ENCODE data around the gene SHISA8.

The SHISA8 gene

DNA sequence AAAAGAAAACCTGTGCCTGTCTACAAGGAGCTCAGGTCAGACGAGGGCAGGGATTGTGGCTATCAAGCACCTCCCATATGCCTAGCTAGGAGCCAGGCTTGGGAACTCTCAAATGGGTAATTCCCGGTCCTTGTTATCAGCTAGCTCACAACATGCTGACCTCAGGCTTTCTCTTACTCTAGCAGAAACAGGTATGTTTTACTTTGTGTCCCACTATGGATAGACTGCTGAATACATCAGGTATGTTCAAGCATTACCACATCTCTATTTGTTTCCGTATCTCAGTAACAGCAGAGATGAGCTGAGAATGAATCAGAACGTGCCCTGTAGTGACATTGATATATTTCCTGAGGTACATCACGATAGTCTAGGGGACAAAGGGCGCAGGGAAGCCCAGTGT is 29.4 kb downstream of the SHISA8 start:
- no peak overlapping the region for H3K4me3 ChIP-seq (ENCODE audit: severe bottlenecking)
- H3K27ac ChIP-seq (ENCODE audit: poor library complexity, severe bottlenecking): no peak overlapping the region
- no peaks in the 10 kb centered on the region for H3K9me3 ChIP-seq (ENCODE audit: severe bottlenecking)
- TF ChIP-seq, protein P1, sequence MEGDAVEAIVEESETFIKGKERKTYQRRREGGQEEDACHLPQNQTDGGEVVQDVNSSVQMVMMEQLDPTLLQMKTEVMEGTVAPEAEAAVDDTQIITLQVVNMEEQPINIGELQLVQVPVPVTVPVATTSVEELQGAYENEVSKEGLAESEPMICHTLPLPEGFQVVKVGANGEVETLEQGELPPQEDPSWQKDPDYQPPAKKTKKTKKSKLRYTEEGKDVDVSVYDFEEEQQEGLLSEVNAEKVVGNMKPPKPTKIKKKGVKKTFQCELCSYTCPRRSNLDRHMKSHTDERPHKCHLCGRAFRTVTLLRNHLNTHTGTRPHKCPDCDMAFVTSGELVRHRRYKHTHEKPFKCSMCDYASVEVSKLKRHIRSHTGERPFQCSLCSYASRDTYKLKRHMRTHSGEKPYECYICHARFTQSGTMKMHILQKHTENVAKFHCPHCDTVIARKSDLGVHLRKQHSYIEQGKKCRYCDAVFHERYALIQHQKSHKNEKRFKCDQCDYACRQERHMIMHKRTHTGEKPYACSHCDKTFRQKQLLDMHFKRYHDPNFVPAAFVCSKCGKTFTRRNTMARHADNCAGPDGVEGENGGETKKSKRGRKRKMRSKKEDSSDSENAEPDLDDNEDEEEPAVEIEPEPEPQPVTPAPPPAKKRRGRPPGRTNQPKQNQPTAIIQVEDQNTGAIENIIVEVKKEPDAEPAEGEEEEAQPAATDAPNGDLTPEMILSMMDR (IDR thresholded peaks at IDR 0.05; ENCODE audit: poor library complexity, severe bottlenecking): no peak
- ATAC-seq (ENCODE audit: low read depth): no peak
- H3K4me1 ChIP-seq (ENCODE audit: insufficient read depth, poor library complexity, severe bottlenecking): no peaks in the 10 kb centered on the region
- no peak for DNase-seq (ENCODE audit: low spot score)
- H3K27me3 ChIP-seq (ENCODE audit: insufficient read depth, poor library complexity, severe bottlenecking): no peaks in the 10 kb centered on the region
- H3K36me3 ChIP-seq (ENCODE audit: low read depth): peaks cover 99% of the 10 kb centered on the region

DNA sequence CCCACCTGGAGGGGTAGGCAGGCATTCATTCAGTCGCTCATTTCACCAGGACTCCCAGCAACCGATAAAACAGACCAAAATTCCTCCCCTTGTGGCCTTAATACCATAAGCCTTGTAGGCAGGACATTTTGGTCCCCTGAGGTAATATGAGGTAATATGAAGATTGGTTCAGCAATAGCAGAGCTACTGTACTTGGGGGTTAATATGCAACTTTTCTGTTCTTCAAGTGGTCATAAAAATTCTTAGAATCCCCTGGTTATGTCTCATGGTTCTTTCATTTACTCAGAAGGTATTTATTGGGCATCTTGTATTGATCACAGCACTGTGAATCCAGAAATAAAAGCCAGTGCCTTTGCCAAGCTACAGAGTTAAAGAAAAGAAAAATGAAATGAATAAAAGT is 29.8 kb downstream of the SHISA8 start:
- no peaks in the 10 kb centered on the region for H3K4me1 ChIP-seq (ENCODE audit: insufficient read depth, poor library complexity, severe bottlenecking)
- H3K27ac ChIP-seq (ENCODE audit: poor library complexity, severe bottlenecking): no peak overlapping the region
- no peak for DNase-seq (ENCODE audit: low spot score)
- ATAC-seq (ENCODE audit: low read depth): no peak
- H3K27me3 ChIP-seq (ENCODE audit: insufficient read depth, poor library complexity, severe bottlenecking): no peaks in the 10 kb centered on the region
- H3K9me3 ChIP-seq (ENCODE audit: severe bottlenecking): no peaks in the 10 kb centered on the region
- H3K36me3 ChIP-seq (ENCODE audit: low read depth): peaks cover 99% of the 10 kb centered on the region
- no peak overlapping the region for H3K4me3 ChIP-seq (ENCODE audit: severe bottlenecking)
- TF ChIP-seq, protein P1 (IDR thresholded peaks at IDR 0.05; ENCODE audit: poor library complexity, severe bottlenecking): no peak

DNA sequence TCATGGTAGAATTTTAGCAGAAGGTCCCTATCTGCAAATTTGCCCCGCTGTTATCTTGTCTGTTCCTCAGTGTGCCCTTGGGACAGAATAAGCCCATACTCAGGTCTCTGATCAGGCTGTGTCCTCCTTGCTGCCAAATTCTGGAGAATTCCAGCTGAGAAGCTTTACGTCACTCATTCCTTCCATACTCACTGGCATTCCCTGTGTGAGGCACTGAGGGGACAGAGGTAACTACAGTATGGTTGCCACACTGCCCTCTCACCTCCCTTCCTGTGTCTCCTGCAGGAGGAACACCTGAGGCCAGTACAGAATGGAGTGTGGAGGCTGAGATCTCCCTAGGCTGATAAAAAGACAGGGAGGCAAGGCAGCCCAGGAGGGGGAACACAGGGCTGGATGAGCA is 31.5 kb downstream of the SHISA8 start:
- Histone ChIP-seq H3K27ac (ENCODE audit: poor library complexity, severe bottlenecking) (no peak overlapping the region), H3K4me1 (ENCODE audit: insufficient read depth, poor library complexity, severe bottlenecking) (no peaks in the 10 kb centered on the region), H3K36me3 (ENCODE audit: low read depth) (peaks cover 99% of the 10 kb centered on the region)

DNA sequence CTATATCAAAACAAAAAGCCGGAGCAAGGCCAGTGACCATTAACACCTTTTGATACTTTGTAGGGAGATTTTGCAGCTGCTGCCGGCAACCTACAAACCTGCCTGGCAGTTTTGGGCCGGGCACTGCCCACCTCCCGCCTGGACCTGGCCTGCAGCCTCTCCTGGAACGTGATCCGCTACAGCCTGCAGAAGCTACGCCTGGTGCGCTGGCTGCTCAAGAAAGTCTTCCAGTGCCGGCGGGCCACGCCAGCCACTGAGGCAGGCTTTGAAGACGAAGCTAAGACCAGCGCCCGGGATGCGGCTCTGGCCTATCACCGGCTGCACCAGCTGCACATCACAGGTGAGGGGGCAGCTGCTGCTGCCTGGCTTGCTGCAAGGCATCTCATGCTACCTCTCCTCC is 34.2 kb downstream of the SHISA8 start:
- peaks cover 99% of the 10 kb centered on the region for H3K36me3 ChIP-seq (ENCODE audit: low read depth)
- ATAC-seq (ENCODE audit: low read depth) (no peak), DNase-seq (ENCODE audit: low spot score) (no peak)
- H3K4me3 ChIP-seq (ENCODE audit: severe bottlenecking): no peak overlapping the region
- H3K9me3 ChIP-seq (ENCODE audit: severe bottlenecking): no peaks in the 10 kb centered on the region
- TF ChIP-seq, protein P1 (IDR thresholded peaks at IDR 0.05; ENCODE audit: poor library complexity, severe bottlenecking): no peak
- H3K4me1 ChIP-seq (ENCODE audit: insufficient read depth, poor library complexity, severe bottlenecking): no peaks in the 10 kb centered on the region
- no peak overlapping the region for H3K27ac ChIP-seq (ENCODE audit: poor library complexity, severe bottlenecking)
- H3K27me3 ChIP-seq (ENCODE audit: insufficient read depth, poor library complexity, severe bottlenecking): no peaks in the 10 kb centered on the region

More for the DNA sequence above, 31.5 kb downstream of the SHISA8 start:
- ATAC-seq (ENCODE audit: low read depth) (no peak), DNase-seq (ENCODE audit: low spot score) (no peak)
- Histone ChIP-seq H3K9me3 (ENCODE audit: severe bottlenecking) (no peaks in the 10 kb centered on the region), H3K27me3 (ENCODE audit: insufficient read depth, poor library complexity, severe bottlenecking) (no peaks in the 10 kb centered on the region), H3K4me3 (ENCODE audit: severe bottlenecking) (no peak overlapping the region)
- TF ChIP-seq, protein P1 (IDR thresholded peaks at IDR 0.05; ENCODE audit: poor library complexity, severe bottlenecking): no peak

DNA sequence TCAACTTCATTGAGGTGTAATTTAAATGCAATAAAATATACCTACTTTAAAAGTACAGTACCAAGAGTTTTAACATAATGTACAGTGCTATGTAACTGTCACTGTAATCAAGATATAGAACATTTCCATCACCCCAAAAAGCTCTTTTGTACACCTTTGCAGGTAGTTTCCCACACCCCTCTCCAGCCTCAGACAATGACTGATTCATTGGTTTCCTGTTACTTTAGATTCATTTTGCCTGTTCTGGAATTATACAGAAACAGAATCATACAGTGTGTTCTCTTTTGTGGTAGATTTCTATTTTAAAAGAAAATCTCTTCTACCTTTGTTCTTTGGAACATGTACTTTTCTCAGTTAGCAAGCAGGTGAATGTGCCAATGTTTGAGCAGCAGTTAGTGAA is 38.2 kb downstream of the SHISA8 start:
- no peak overlapping the region for H3K27ac ChIP-seq (ENCODE audit: poor library complexity, severe bottlenecking)
- H3K36me3 ChIP-seq (ENCODE audit: low read depth): peaks cover 99% of the 10 kb centered on the region
- H3K9me3 ChIP-seq (ENCODE audit: severe bottlenecking): no peaks in the 10 kb centered on the region
- no peaks in the 10 kb centered on the region for H3K4me1 ChIP-seq (ENCODE audit: insufficient read depth, poor library complexity, severe bottlenecking)
- no peak for ATAC-seq (ENCODE audit: low read depth)
- TF ChIP-seq, protein P1 (IDR thresholded peaks at IDR 0.05; ENCODE audit: poor library complexity, severe bottlenecking): no peak
- H3K27me3 ChIP-seq (ENCODE audit: insufficient read depth, poor library complexity, severe bottlenecking): no peaks in the 10 kb centered on the region
- no peak for DNase-seq (ENCODE audit: low spot score)
- no peak overlapping the region for H3K4me3 ChIP-seq (ENCODE audit: severe bottlenecking)
